HG02840 (cell line): ENCODE results near the gene FN3K.
"Not testable (repeated sequence)": the region's sequence is repeated elsewhere in the genome, so short reads cannot be mapped to it uniquely, and the experiment has no call there.

Experiments used
- ATAC-seq: cut with Tn5 transposase; IDR thresholded peaks from one replicate; pipeline ENCODE4 v1.9.1; 2021; ENCODE audit warnings: mild to moderate bottlenecking, moderate library complexity, moderate number of reproducible peaks; ENCODE audit not compliant: unreplicated experiment, low FRiP score

Gene FN3K

GRCh38 chr17:82767041-82767754 is 31.8 kb downstream of the FN3K start:
- ATAC-seq, result no peak

- no peak for ATAC-seq
Observed at GRCh38 chr17:82769041-82769440, 33.6 kb downstream of the FN3K start.

- no peak for ATAC-seq
Observed at GRCh38 chr17:82772026-82772425, 36.6 kb downstream of the FN3K start.

- not testable (repeated sequence) for ATAC-seq
Observed at GRCh38 chr17:82774456-82774855, 39.0 kb downstream of the FN3K start.

GRCh38 chr17:82775001-82775823 is 39.8 kb downstream of the FN3K start:
- ATAC-seq, result no peak

- ATAC-seq, result no peak
Observed at GRCh38 chr17:82776454-82776853, 41.0 kb downstream of the FN3K start.

- not testable (repeated sequence) for ATAC-seq
Observed at GRCh38 chr17:82777778-82778375, 42.5 kb downstream of the FN3K start.

- ATAC-seq, result no peak
Observed at GRCh38 chr17:82779541-82779940, 44.1 kb downstream of the FN3K start.

GRCh38 chr17:82780195-82780594 is 44.8 kb downstream of the FN3K start:
- ATAC-seq, result no peak

- ATAC-seq, result no peak
Observed at GRCh38 chr17:82780971-82781893, 45.8 kb downstream of the FN3K start.

GRCh38 chr17:82781894-82782274 is 46.5 kb downstream of the FN3K start:
- no peak for ATAC-seq

- no peak for ATAC-seq
Observed at GRCh38 chr17:82782657-82783207, 47.3 kb downstream of the FN3K start.

GRCh38 chr17:82783498-82783897 is 48.1 kb downstream of the FN3K start:
- ATAC-seq, result no peak

GRCh38 chr17:82785581-82785980 is 50.2 kb downstream of the FN3K start:
- ATAC-seq, result not testable (repeated sequence)

- no peak for ATAC-seq
Observed at GRCh38 chr17:82786427-82786826, 51.0 kb downstream of the FN3K start.

- no peak for ATAC-seq
Observed at GRCh38 chr17:82787081-82787848, 51.9 kb downstream of the FN3K start.

- no peak for ATAC-seq
Observed at GRCh38 chr17:82788206-82789001, 53.0 kb downstream of the FN3K start.

- no peak for ATAC-seq
Observed at GRCh38 chr17:82789051-82789592, 53.7 kb downstream of the FN3K start.
